OCI-LY7 (cell line): ENCODE data around the gene SCARB2.

ENCODE experiments used
- EZH2phosphoT487 ChIP-seq: fragments of 200-600 bp; sonication (generic); IDR thresholded peaks from 2 replicates; pipeline ENCODE4 v1.6.1; 2018; ENCODE audit warnings: low read depth, borderline replicate concordance, mild to moderate bottlenecking, mixed run types, antibody characterized with exemption, low read length, moderate library complexity, mixed read lengths
- TF ChIP-seq, protein P1 (sequence below): fragments of 200-600 bp; sonication (generic); conservative IDR thresholded peaks from 2 replicates; pipeline ENCODE4 v1.5.1; 2014; ENCODE audit warnings: mild to moderate bottlenecking, antibody characterized with exemption, low read length, moderate library complexity, mixed read lengths

DNA sequence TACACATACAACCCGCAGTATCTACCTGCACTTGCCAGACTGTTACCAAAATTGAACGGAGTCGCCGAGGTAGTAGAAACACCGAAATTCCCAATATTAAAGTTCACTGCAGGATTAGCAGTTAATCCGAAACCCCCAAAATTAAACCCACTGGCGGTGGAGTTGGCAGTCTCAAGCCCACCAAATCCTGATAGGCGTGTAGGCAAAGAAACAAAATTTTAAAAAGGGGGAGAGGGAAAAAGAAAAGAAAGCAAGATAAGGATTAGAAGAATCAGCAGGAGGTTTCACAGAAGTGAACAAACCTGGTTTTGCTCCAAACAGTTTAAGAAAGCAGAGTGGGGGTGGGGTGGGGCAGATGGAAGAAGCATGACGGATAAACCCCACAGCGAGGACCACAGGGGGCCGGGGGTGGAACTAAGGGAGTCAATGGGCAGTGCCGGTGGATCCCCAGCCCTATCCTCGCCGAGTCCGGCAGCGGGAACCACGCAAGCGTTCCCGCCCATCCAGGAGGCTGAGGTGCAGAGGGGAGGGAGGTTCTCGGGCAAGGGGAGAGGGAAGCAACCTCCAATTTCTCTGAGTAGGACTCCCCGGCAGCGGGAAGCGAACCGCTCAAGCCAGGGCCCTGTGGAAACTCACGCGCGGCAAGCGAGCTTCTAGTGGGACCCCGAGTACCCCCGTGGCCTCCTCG is 66.0 kb downstream of the SCARB2 start:
- TF ChIP-seq, protein P1, sequence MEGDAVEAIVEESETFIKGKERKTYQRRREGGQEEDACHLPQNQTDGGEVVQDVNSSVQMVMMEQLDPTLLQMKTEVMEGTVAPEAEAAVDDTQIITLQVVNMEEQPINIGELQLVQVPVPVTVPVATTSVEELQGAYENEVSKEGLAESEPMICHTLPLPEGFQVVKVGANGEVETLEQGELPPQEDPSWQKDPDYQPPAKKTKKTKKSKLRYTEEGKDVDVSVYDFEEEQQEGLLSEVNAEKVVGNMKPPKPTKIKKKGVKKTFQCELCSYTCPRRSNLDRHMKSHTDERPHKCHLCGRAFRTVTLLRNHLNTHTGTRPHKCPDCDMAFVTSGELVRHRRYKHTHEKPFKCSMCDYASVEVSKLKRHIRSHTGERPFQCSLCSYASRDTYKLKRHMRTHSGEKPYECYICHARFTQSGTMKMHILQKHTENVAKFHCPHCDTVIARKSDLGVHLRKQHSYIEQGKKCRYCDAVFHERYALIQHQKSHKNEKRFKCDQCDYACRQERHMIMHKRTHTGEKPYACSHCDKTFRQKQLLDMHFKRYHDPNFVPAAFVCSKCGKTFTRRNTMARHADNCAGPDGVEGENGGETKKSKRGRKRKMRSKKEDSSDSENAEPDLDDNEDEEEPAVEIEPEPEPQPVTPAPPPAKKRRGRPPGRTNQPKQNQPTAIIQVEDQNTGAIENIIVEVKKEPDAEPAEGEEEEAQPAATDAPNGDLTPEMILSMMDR = no peak
- no peak for TF ChIP-seq EZH2phosphoT487
